K562 treated with DMSO at 1 percent for 12 hours (cell line): Measurements from ENCODE around the gene GPATCH2L. TPM values are rescaled to one million over a fixed set of nuclear protein-coding genes. Genes with fewer than 3 reads are reported as not detected.

Experiments used
- total RNA-seq: library from RNA; unstranded; fragments of 300-600 nt; gene quantifications from 2 replicates; pipeline ENCODE4 v1.2.3, GENCODE V29; 2022; ENCODE audit not compliant: insufficient read depth

GPATCH2L gene
- total RNA-seq: 10.2 and 17.7 TPM in 2 replicates

DNA sequence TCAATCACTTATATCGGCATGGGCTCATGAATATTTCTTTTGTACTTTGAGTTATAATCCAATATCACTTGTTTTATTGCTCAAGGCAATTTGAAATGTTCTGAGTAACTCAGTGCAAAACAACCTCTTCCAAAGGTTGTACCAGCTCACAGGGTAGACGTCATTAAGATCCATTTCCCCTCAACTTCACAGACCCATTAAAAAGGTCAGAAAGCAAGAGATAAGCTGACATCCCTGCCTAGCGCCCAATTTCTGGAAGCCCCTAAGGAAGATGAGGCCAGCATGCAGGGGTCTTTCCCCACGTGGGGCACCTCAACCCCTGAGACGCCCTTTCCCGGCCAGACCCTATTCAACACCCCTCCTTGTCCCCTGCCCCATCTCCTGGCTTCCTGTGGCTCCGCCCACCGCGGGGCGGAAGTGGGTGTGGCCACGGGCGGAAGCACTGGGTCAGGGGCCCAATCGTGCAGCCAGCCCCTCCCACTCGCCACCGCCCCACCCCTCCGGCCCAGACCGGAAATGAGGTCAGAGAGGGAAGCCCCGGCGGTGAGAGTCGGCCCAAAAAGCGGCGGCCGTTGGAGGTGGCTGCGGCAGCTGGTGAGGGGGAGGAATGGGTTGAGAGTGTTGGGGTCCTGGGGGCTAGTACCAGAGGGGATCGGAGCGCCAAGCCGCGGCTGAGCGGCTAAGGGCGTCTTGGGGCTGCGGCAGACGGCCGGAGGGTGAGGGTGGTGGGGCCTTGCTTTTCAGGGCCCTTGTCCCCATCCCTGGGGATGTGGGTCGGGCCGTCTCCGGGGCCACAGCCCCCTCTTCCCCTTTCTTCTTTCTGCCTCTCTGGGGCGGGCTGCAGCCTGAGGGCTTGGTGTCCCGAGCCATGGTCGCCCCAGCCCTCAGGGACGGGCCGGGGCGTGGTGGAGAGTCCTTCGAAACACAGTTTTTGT is at the start of gene GPATCH2L:
Gene GPATCH2L (plus strand): TSS at position 525 of the 935 bp plus-strand sequence. CDS start 2,442 bp downstream, outside the sequence.

Other genes starting within 250 kb of the GPATCH2L start
- gene TGFB3, start 169.9 kb upstream of the GPATCH2L start, total RNA-seq: 0.42 and 1.4 TPM in 2 replicates
- 10.7 and 16.8 TPM in 2 replicates for gene IFT43, start 166.2 kb upstream of the GPATCH2L start, total RNA-seq
- 11.7 and 20.1 TPM in 2 replicates for gene ESRRB, start 224.2 kb downstream of the GPATCH2L start, total RNA-seq